Activated CD8-positive, alpha-beta T cell treated with anti-CD3 and anti-CD28 coated beads for 36 hours (primary cell): ENCODE measurements around the gene PLA2G4D. TPM values are rescaled to one million over a fixed set of nuclear protein-coding genes. Genes with fewer than 3 reads are reported as not detected.

Source experiments
- ATAC-seq: fragments of 200-7000 bp; cut with Tn5 transposase; one replicate; pipeline ENCODE4 v1.10.0; 2021; ENCODE audit warnings: mild to moderate bottlenecking, moderate library complexity
- CTCF ChIA-PET: fragments of 350-600 bp; sonication (Branson Sonifier 250); formaldehyde crosslinking; loops from one replicate; lab custom pipeline; 2021; ENCODE audit warnings: antibody characterized with exemption; lab: Charles Lee
- POLR2A ChIA-PET: fragments of 350-600 bp; sonication (Branson Sonifier 250); formaldehyde crosslinking; loops from one replicate; lab custom pipeline; 2021; ENCODE audit warnings: antibody characterized with exemption; lab: Charles Lee
- DNase-seq: peaks from one replicate; pipeline ENCODE4 v3.0.0-alpha.2; 2020
- H3K27ac Mint-ChIP-seq: one replicate; pipeline ENCODE4 v1.8.0; 2021; ENCODE audit warnings: mild to moderate bottlenecking, mixed read lengths
- H3K27me3 Mint-ChIP-seq: one replicate; pipeline ENCODE4 v1.8.0; 2021; ENCODE audit warnings: mixed read lengths
- H3K36me3 Mint-ChIP-seq: one replicate; pipeline ENCODE4 v1.8.0; 2021; ENCODE audit warnings: low read depth, mixed read lengths
- H3K4me1 Mint-ChIP-seq: one replicate; pipeline ENCODE4 v1.8.0; 2021; ENCODE audit warnings: low read depth, mixed read lengths
- H3K4me3 Mint-ChIP-seq: one replicate; pipeline ENCODE4 v1.8.0; 2021; ENCODE audit warnings: mild to moderate bottlenecking, moderate library complexity, mixed read lengths
- H3K9me3 Mint-ChIP-seq: one replicate; pipeline ENCODE4 v1.8.0; 2021; ENCODE audit warnings: mixed read lengths
- CTCF ChIP-seq: fragments of 200-600 bp; IDR thresholded peaks from one replicate; pipeline ENCODE4 v1.8.0; 2022; ENCODE audit warnings: antibody characterized with exemption, mild to moderate bottlenecking
- intact Hi-C: fragments of 100-400 bp; cut with micrococcal nuclease; formaldehyde crosslinking; loops from one replicate; pipeline ENCODE4 v1.10.0; 2022
- total RNA-seq, 2 experiments: library from RNA; stranded (reverse); gene quantifications; one replicate each; pipeline ENCODE4 v1.2.3, GENCODE V29; 2021

The PLA2G4D gene
- total RNA-seq, 2 experiments from 2014 or later, result not detected

GRCh38 chr15:42130246-42130986 lies 36.1 kb upstream of the PLA2G4D start:
- Mint-ChIP-seq H3K4me1 (no peaks in the 10 kb centered on the region), H3K4me3 (no peak overlapping the region), H3K36me3 (no peaks in the 10 kb centered on the region), H3K27me3 (peaks cover 2% of the 10 kb centered on the region), H3K27ac (no peak overlapping the region), H3K9me3 (no peaks in the 10 kb centered on the region)
- intact Hi-C loops, result loop anchor here (10.0 kb wide), 2 partner anchors 66 to 136 kb away; no protein-coding TSS in a partner anchor
- no peak for TF ChIP-seq CTCF
- ATAC-seq, result no peak
- ChIA-PET CTCF (interaction anchor here (0.7 to 1.7 kb wide), 4 partner anchors 9 to 141 kb away, joined by 3 to 8 read pairs (median 5); no protein-coding TSS in a partner anchor), POLR2A (interaction anchor here (1.2 kb wide), 1 partner anchor 33 kb away, joined by 3 read pairs; no protein-coding TSS in a partner anchor)
- no peak for DNase-seq

GRCh38 chr15:42129364-42129763 lies 35.0 kb upstream of the PLA2G4D start:
- peaks cover 3% of the 10 kb centered on the region for H3K27me3 Mint-ChIP-seq
- no peaks in the 10 kb centered on the region for H3K36me3 Mint-ChIP-seq
- H3K4me3 Mint-ChIP-seq, result no peak overlapping the region
- no peak for TF ChIP-seq CTCF
- CTCF ChIA-PET, result interaction anchor here (1.5 to 1.7 kb wide), 2 partner anchors 10 to 140 kb away, joined by 7 to 8 read pairs; no protein-coding TSS in a partner anchor
- ATAC-seq (no peak), DNase-seq (no peak)
- H3K4me1 Mint-ChIP-seq, result no peaks in the 10 kb centered on the region
- no peak overlapping the region for H3K27ac Mint-ChIP-seq
- intact Hi-C loops, result no loop called here
- POLR2A ChIA-PET, result no interaction called here
- H3K9me3 Mint-ChIP-seq, result no peaks in the 10 kb centered on the region

GRCh38 chr15:42128476-42128875 lies 34.1 kb upstream of the PLA2G4D start:
- Mint-ChIP-seq H3K4me1 (no peaks in the 10 kb centered on the region), H3K27ac (no peak overlapping the region), H3K36me3 (no peaks in the 10 kb centered on the region), H3K4me3 (no peak overlapping the region), H3K27me3 (peaks cover 3% of the 10 kb centered on the region), H3K9me3 (no peaks in the 10 kb centered on the region)
- CTCF ChIA-PET, result interaction anchor here (1.0 kb wide), 1 partner anchor 142 kb away, joined by 3 read pairs; no protein-coding TSS in a partner anchor
- ATAC-seq, result no peak
- no peak for DNase-seq
- intact Hi-C loops, result no loop called here
- no peak for TF ChIP-seq CTCF
- POLR2A ChIA-PET, result no interaction called here

- CTCF ChIA-PET, result interaction anchor here (1.7 kb wide), 1 partner anchor 15 kb away, joined by 4 read pairs; no protein-coding TSS in a partner anchor
- ATAC-seq, result no peak
- peaks cover 3% of the 10 kb centered on the region for H3K27me3 Mint-ChIP-seq
- POLR2A ChIA-PET, result interaction anchor here (1.7 kb wide), 1 partner anchor 12 kb away, joined by 5 read pairs; no protein-coding TSS in a partner anchor
- intact Hi-C loops, result no loop called here
- no peak overlapping the region for H3K27ac Mint-ChIP-seq
- no peak for DNase-seq
- H3K4me3 Mint-ChIP-seq, result no peak overlapping the region
- no peaks in the 10 kb centered on the region for H3K9me3 Mint-ChIP-seq
- no peaks in the 10 kb centered on the region for H3K4me1 Mint-ChIP-seq
- no peak for TF ChIP-seq CTCF
- H3K36me3 Mint-ChIP-seq, result no peaks in the 10 kb centered on the region
Measured at GRCh38 chr15:42123546-42123945, 29.2 kb upstream of the PLA2G4D start.

GRCh38 chr15:42121682-42122081 lies 27.3 kb upstream of the PLA2G4D start:
- Mint-ChIP-seq H3K27ac (no peak overlapping the region), H3K9me3 (no peaks in the 10 kb centered on the region), H3K27me3 (peaks cover 2% of the 10 kb centered on the region), H3K4me3 (no peak overlapping the region), H3K4me1 (no peaks in the 10 kb centered on the region), H3K36me3 (no peaks in the 10 kb centered on the region)
- no peak for TF ChIP-seq CTCF
- ChIA-PET CTCF (no interaction called here), POLR2A (interaction anchor here (0.6 kb wide), 1 partner anchor 152 kb away, joined by 3 read pairs; no protein-coding TSS in a partner anchor)
- ATAC-seq (no peak), DNase-seq (no peak)
- intact Hi-C loops, result no loop called here
